Gastrocnemius medialis (tissue), 4 donors: ENCODE results near the gene ATP9A. TPM values are rescaled to one million over a fixed set of nuclear protein-coding genes. Genes with fewer than 3 reads are reported as not detected.

ENCODE experiments used
- ATAC-seq, 2 donors: fragments of 150-250 bp; one replicate each; pipeline ENCODE4 v1.9.1; 2016
- DNase-seq, 2 donors: peaks; one replicate each; pipeline ENCODE4 v3.0.0-alpha.2; 2019
- H3K27ac ChIP-seq, 4 donors: fragments of 200-600 bp; sonication (generic); 1 replicate in 1 of 4; 2 replicates in 3 of 4; pipeline ENCODE4 v1.5.1; 2016 to 2018; ENCODE audit warnings: mild to moderate bottlenecking in 2 of 4, moderate library complexity in 1 of 4
- H3K27me3 ChIP-seq, 3 donors: fragments of 200-600 bp; sonication (generic) in 2 of 3; 1 replicate in 1 of 3; 2 replicates in 2 of 3; pipeline versions ENCODE4 v1.5.1 to v1.6.0; 2016 to 2019; ENCODE audit warnings: mild to moderate bottlenecking in 1 of 3, moderate library complexity in 1 of 3
- H3K36me3 ChIP-seq, 2 donors: fragments of 200-600 bp; sonication (generic) in 1 of 2; one replicate each; pipeline ENCODE4 v1.5.1; 2017 to 2018
- H3K4me1 ChIP-seq, 2 donors: fragments of 200-600 bp; sonication (generic) in 1 of 2; one replicate each; pipeline ENCODE4 v1.5.1; 2016 to 2017; ENCODE audit warnings: mild to moderate bottlenecking in 2 of 2
- H3K4me3 ChIP-seq, 4 donors: fragments of 200-600 bp; sonication (generic) in 3 of 4; 1 replicate in 1 of 4; 2 replicates in 3 of 4; pipeline ENCODE4 v1.5.1; 2016 to 2019; ENCODE audit warnings: mild to moderate bottlenecking in 2 of 4
- H3K9me3 ChIP-seq, 3 donors: fragments of 200-600 bp; sonication (generic) in 2 of 3; 1 replicate in 1 of 3; 2 replicates in 2 of 3; pipeline ENCODE4 v1.5.1; 2016 to 2019
- CTCF ChIP-seq, 5 experiments: fragments of 450-650 bp in 3 of 5; fragments of 200-600 bp in 2 of 5; sonication (generic) in 2 of 5; IDR thresholded peaks in 4 of 5; conservative IDR thresholded peaks in 1 of 5; 1 replicate in 4 of 5; 2 replicates in 1 of 5; pipeline ENCODE4 v1.5.1; 2016 to 2019; ENCODE audit warnings: antibody characterized with exemption in 5 of 5, mild to moderate bottlenecking in 3 of 5, moderate library complexity in 3 of 5
- POLR2A ChIP-seq, 2 donors: fragments of 450-650 bp; IDR thresholded peaks; one replicate each; pipeline ENCODE4 v1.6.1; 2017; ENCODE audit warnings: antibody characterized with exemption in 2 of 2, mild to moderate bottlenecking in 2 of 2, moderate library complexity in 2 of 2
- in situ Hi-C, 4 donors: fragments of 200-750 bp; cut with MboI; loops; one replicate each; pipeline versions ENCODE4 v1.15.0 to v1.8.0; 2017; ENCODE audit warnings: low sequenced_read_pairs in 4 of 4
- intact Hi-C: fragments of 100-400 bp; cut with DNase I; formaldehyde crosslinking; loops from one replicate; pipeline ENCODE4 v1.15.1; 2023; ENCODE audit warnings: low total_unique reads
- total RNA-seq, 4 donors: library from RNA; depleted of rRNA; stranded (reverse); fragments of >200 nt; gene quantifications; one replicate each; pipeline versions ENCODE4 v1.1.0 to v1.2.3, GENCODE V29; 2016

Gene ATP9A
- total RNA-seq, 4 donors from 2014 or later = 11.8 to 34.8 (median 20.8) TPM

- H3K27ac ChIP-seq = no peak overlapping the region
- H3K9me3 ChIP-seq = no peaks in the 10 kb centered on the region
- intact Hi-C loops (no loop called here), in situ Hi-C loops (no loop called here)
- H3K36me3 ChIP-seq = peaks cover 0 to 4% of the 10 kb centered on the region in 2 donors
- no peak overlapping the region for H3K4me3 ChIP-seq
- DNase-seq = no peak
- TF ChIP-seq CTCF (IDR thresholded peaks at IDR 0.05 in 4 of 5, conservative IDR thresholded peaks at IDR 0.05 in 1 of 5) = no peak
- no peak for TF ChIP-seq POLR2A (IDR thresholded peaks at IDR 0.05)
- no peaks in the 10 kb centered on the region for H3K27me3 ChIP-seq
- ATAC-seq = no peak
- H3K4me1 ChIP-seq = no peaks in the 10 kb centered on the region
Measured at GRCh38 chr20:51720854-51721253, 47.3 kb downstream of the ATP9A start.

GRCh38 chr20:51720384-51720783, 47.8 kb downstream of the ATP9A start:
- H3K27ac ChIP-seq = no peak overlapping the region
- peaks cover 0 to 4% of the 10 kb centered on the region in 2 donors for H3K36me3 ChIP-seq
- TF ChIP-seq POLR2A (IDR thresholded peaks at IDR 0.05) (no peak), CTCF (IDR thresholded peaks at IDR 0.05 in 4 of 5, conservative IDR thresholded peaks at IDR 0.05 in 1 of 5) (no peak)
- no peaks in the 10 kb centered on the region for H3K27me3 ChIP-seq
- H3K9me3 ChIP-seq = no peaks in the 10 kb centered on the region
- no peak overlapping the region for H3K4me3 ChIP-seq
- H3K4me1 ChIP-seq = no peaks in the 10 kb centered on the region
- in situ Hi-C loops (no loop called here), intact Hi-C loops (no loop called here)
- no peak for DNase-seq
- ATAC-seq = no peak

- H3K36me3 ChIP-seq = no peaks in the 10 kb centered on the region
- no peaks in the 10 kb centered on the region for H3K4me1 ChIP-seq
- ATAC-seq (no peak), DNase-seq (no peak)
- H3K27me3 ChIP-seq = no peaks in the 10 kb centered on the region
- in situ Hi-C loops (no loop called here), intact Hi-C loops (no loop called here)
- no peak overlapping the region for H3K4me3 ChIP-seq
- TF ChIP-seq POLR2A (IDR thresholded peaks at IDR 0.05) (no peak), CTCF (IDR thresholded peaks at IDR 0.05 in 4 of 5, conservative IDR thresholded peaks at IDR 0.05 in 1 of 5) (no peak)
- no peaks in the 10 kb centered on the region for H3K9me3 ChIP-seq
- H3K27ac ChIP-seq = no peak overlapping the region
Measured at GRCh38 chr20:51715856-51716185, 52.4 kb downstream of the ATP9A start.

GRCh38 chr20:51715163-51715855, 52.9 kb downstream of the ATP9A start:
- Histone ChIP-seq H3K36me3 (no peaks in the 10 kb centered on the region), H3K9me3 (no peaks in the 10 kb centered on the region), H3K4me1 (no peaks in the 10 kb centered on the region), H3K27ac (no peak overlapping the region), H3K27me3 (no peaks in the 10 kb centered on the region), H3K4me3 (no peak overlapping the region)
- no peak for ATAC-seq
- in situ Hi-C loops (no loop called here), intact Hi-C loops (no loop called here)
- no peak for DNase-seq
- no peak for TF ChIP-seq CTCF (IDR thresholded peaks at IDR 0.05 in 4 of 5, conservative IDR thresholded peaks at IDR 0.05 in 1 of 5)
- no peak for TF ChIP-seq POLR2A (IDR thresholded peaks at IDR 0.05)

- ATAC-seq = no peak
- H3K4me3 ChIP-seq = no peak overlapping the region
- no peaks in the 10 kb centered on the region for H3K4me1 ChIP-seq
- no peaks in the 10 kb centered on the region for H3K27me3 ChIP-seq
- no peaks in the 10 kb centered on the region for H3K36me3 ChIP-seq
- no peak for TF ChIP-seq CTCF (IDR thresholded peaks at IDR 0.05 in 4 of 5, conservative IDR thresholded peaks at IDR 0.05 in 1 of 5)
- no peak for TF ChIP-seq POLR2A (IDR thresholded peaks at IDR 0.05)
- intact Hi-C loops (no loop called here), in situ Hi-C loops (no loop called here)
- no peaks in the 10 kb centered on the region for H3K9me3 ChIP-seq
- no peak for DNase-seq
- H3K27ac ChIP-seq = no peak overlapping the region
Measured at GRCh38 chr20:51713213-51713598, 55.0 kb downstream of the ATP9A start.
